Smooth muscle cell (in vitro differentiated cells): ENCODE results near the gene FNDC7. TPM values are rescaled to one million over a fixed set of nuclear protein-coding genes. Genes with fewer than 3 reads are reported as not detected.
"Not testable (repeated sequence)": the region's sequence is repeated elsewhere in the genome, so short reads cannot be mapped to it uniquely, and the experiment has no call there.

ENCODE experiments used
- DNase-seq: peaks from one replicate; lab custom pipeline; 2025; ENCODE audit not compliant: unreplicated experiment; lab: John Stamatoyannopoulos, UW
- H2AFZ ChIP-seq: fragments of 200-600 bp; sonication (generic); 2 replicates; pipeline ENCODE4 v1.6.0; 2016; ENCODE audit warnings: antibody characterized with exemption, low read depth, mild to moderate bottlenecking
- H3F3A ChIP-seq: fragments of 200-600 bp; sonication (generic); 2 replicates; pipeline ENCODE4 v1.6.0; 2017; ENCODE audit warnings: antibody characterized with exemption, low read depth
- H3K27ac ChIP-seq: fragments of 200-600 bp; sonication (generic); 2 replicates; pipeline ENCODE4 v1.5.1; 2016; ENCODE audit warnings: low read depth, mild to moderate bottlenecking
- H3K27me3 ChIP-seq: fragments of 200-600 bp; sonication (generic); 2 replicates; pipeline ENCODE4 v1.6.1; 2016; ENCODE audit warnings: low read depth, mild to moderate bottlenecking
- H3K36me3 ChIP-seq: fragments of 200-600 bp; sonication (generic); 2 replicates; pipeline ENCODE4 v1.5.1; 2016; ENCODE audit warnings: low read depth
- H3K4me1 ChIP-seq: fragments of 200-600 bp; sonication (generic); 2 replicates; pipeline ENCODE4 v1.5.1; 2016; ENCODE audit warnings: low read depth
- H3K4me2 ChIP-seq: fragments of 200-600 bp; sonication (generic); 2 replicates; pipeline ENCODE4 v1.6.0; 2016; ENCODE audit warnings: mild to moderate bottlenecking
- H3K4me3 ChIP-seq: fragments of 200-600 bp; sonication (generic); 2 replicates; pipeline ENCODE4 v1.5.1; 2016; ENCODE audit warnings: mild to moderate bottlenecking
- H3K79me2 ChIP-seq: fragments of 200-600 bp; sonication (generic); 2 replicates; pipeline ENCODE4 v1.6.0; 2016; ENCODE audit warnings: low read depth, mild to moderate bottlenecking
- H3K9ac ChIP-seq: fragments of 200-600 bp; sonication (generic); 2 replicates; pipeline ENCODE4 v1.6.0; 2016; ENCODE audit warnings: low read depth
- H3K9me3 ChIP-seq: fragments of 200-600 bp; sonication (generic); replicated peaks from 2 replicates; pipeline ENCODE4 v1.5.1; 2016; ENCODE audit warnings: low read depth
- H4K20me1 ChIP-seq: fragments of 200-600 bp; sonication (generic); 2 replicates; pipeline ENCODE4 v1.6.0; 2016; ENCODE audit warnings: low read depth
- CTCF ChIP-seq: fragments of 200-600 bp; sonication (generic); IDR thresholded peaks from 2 replicates; pipeline ENCODE4 v1.5.1; 2017; ENCODE audit warnings: borderline replicate concordance, mild to moderate bottlenecking, antibody characterized with exemption; ENCODE audit not compliant: insufficient read depth, poor library complexity, severe bottlenecking
- WGBS: methylation state at CpG from one replicate; pipeline ENCODE4 v1.1.7; 2016; ENCODE audit warnings: low lambda C conversion rate; 5-methylcytosine and 5-hydroxymethylcytosine counted together
- polyA plus RNA-seq: library from polyadenylated mRNA; unstranded; fragments of >200 nt; fragmentation: Nextera tagmentation; extraction: Ambion mirVana; gene quantifications from 2 replicates; pipeline ENCODE4 v1.2.1, GENCODE V29; 2016
- total RNA-seq: library from RNA; depleted of rRNA; stranded (reverse); fragments of >200 nt; gene quantifications from 2 replicates; pipeline ENCODE4 v1.2.3, GENCODE V29; 2014

FNDC7 gene
- total and polyA plus RNA-seq, 2 experiments from 2014 or later: 0.18 TPM; not detected in 1

DNA sequence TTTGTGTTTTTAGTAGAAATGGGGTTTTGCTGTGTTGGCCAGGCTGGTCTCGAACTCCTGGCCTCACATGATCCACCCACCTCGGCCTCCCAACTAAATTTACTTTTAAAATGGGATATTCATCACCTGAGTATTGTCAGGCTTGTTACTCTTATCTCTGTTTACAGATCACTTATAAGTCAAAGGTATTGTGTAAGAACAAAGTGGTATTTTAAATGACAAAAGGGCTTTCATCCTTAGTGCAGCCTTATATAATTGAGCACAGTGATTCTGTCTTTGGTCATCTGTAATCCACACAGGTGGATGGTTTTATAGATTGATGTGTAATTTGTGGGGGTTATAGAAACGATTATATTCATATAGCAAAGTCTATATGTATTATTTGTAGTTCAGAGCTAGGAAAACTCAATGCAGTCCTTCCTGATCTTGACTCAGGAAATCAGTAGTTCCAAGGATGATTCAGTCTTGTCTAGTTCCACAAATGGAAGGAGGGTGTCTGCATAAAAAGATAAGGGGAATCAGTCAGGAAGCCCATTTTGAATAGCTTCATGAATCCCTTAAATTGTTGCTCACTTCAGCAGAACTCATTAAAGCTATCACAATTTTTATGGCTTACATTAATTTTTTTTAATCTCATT is 68.3 kb downstream of the FNDC7 start:
- Histone ChIP-seq H3F3A (no peaks in the 10 kb centered on the region), H3K79me2 (no peaks in the 10 kb centered on the region), H3K9me3 (peaks cover 4% of the 10 kb centered on the region), H3K36me3 (peaks cover 55% of the 10 kb centered on the region), H3K4me1 (no peaks in the 10 kb centered on the region), H2AFZ (no peak overlapping the region), H3K9ac (no peak overlapping the region), H3K4me2 (no peak overlapping the region), H3K27ac (no peak overlapping the region), H3K27me3 (no peaks in the 10 kb centered on the region), H4K20me1 (no peaks in the 10 kb centered on the region), H3K4me3 (no peak overlapping the region)
- TF ChIP-seq CTCF: no peak
- no peak for DNase-seq
- WGBS: 94% methylated on average over 3 of the region's 3 CpGs

DNA sequence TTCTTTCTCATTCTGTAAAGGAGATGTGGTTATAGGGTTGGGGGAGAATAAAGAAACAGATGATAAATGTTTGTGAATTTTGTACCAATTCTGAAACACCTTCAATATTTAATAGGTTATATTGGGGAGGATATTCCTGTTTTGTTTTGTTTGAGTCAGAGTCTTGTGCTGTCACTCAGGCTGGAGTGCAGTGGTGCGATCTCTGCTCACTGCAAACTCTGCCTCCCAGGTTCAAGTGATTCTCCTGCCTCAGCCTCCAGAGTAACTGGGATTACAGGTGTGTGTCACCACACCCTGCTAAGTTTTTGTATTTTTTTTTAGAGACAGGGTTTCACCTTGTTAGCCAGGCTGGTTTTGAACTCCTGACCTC is 68.9 kb downstream of the FNDC7 start:
- H2AFZ ChIP-seq, H3K4me1 ChIP-seq, H3K9me3 ChIP-seq, H4K20me1 ChIP-seq, DNase-seq, H3K27ac ChIP-seq, H3K4me3 ChIP-seq, H3K4me2 ChIP-seq, H3K9ac ChIP-seq, H3K79me2 ChIP-seq, H3F3A ChIP-seq, H3K27me3 ChIP-seq: not testable (repeated sequence)
- 100% methylated on average over 1 of the region's 1 CpG for WGBS
- peaks cover 54% of the 10 kb centered on the region for H3K36me3 ChIP-seq

- DNase-seq: no peak
- Histone ChIP-seq H3K4me2 (no peak overlapping the region), H4K20me1 (no peaks in the 10 kb centered on the region), H3K79me2 (no peaks in the 10 kb centered on the region), H2AFZ (no peak overlapping the region), H3K9ac (no peak overlapping the region), H3F3A (no peaks in the 10 kb centered on the region), H3K27ac (no peak overlapping the region), H3K4me3 (no peak overlapping the region), H3K9me3 (peaks cover 4% of the 10 kb centered on the region), H3K36me3 (peaks cover 37% of the 10 kb centered on the region), H3K4me1 (no peaks in the 10 kb centered on the region), H3K27me3 (no peaks in the 10 kb centered on the region)
- WGBS: 96% methylated on average over 6 of the region's 6 CpGs
- TF ChIP-seq CTCF: no peak
These were observed 72.6 kb downstream of the FNDC7 start for GRCh38 chr1:108785264-108785663.

- no peak overlapping the region for H3K4me2 ChIP-seq
- H3K79me2 ChIP-seq: no peaks in the 10 kb centered on the region
- no peak for TF ChIP-seq CTCF
- H3K9ac ChIP-seq: no peak overlapping the region
- no peak overlapping the region for H3K27ac ChIP-seq
- no peak for DNase-seq
- H4K20me1 ChIP-seq: no peaks in the 10 kb centered on the region
- no peak overlapping the region for H3K4me3 ChIP-seq
- no peaks in the 10 kb centered on the region for H3K27me3 ChIP-seq
- no peak overlapping the region for H2AFZ ChIP-seq
- WGBS: 100% methylated on average over 2 of the region's 2 CpGs
- H3K36me3 ChIP-seq: peaks cover 41% of the 10 kb centered on the region
- H3K9me3 ChIP-seq: peaks cover 4% of the 10 kb centered on the region
- no peaks in the 10 kb centered on the region for H3K4me1 ChIP-seq
- no peaks in the 10 kb centered on the region for H3F3A ChIP-seq
These were observed 73.2 kb downstream of the FNDC7 start for GRCh38 chr1:108785880-108786279.
